Lower leg skin (tissue), 3 donors: ENCODE measurements around the gene PRAMEF9.
"Not testable (repeated sequence)": the region's sequence is repeated elsewhere in the genome, so short reads cannot be mapped to it uniquely, and the experiment has no call there.

Experiments used
- CTCF ChIP-seq, 3 donors: fragments of 450-650 bp; IDR thresholded peaks; one replicate each; pipeline ENCODE4 v1.5.1; 2016; ENCODE audit warnings: antibody characterized with exemption in 3 of 3, mild to moderate bottlenecking in 3 of 3, moderate library complexity in 2 of 3
- POLR2A ChIP-seq, 2 donors: fragments of 450-650 bp; IDR thresholded peaks; one replicate each; pipeline ENCODE4 v1.6.1; 2016 to 2017; ENCODE audit warnings: antibody characterized with exemption in 2 of 2, mild to moderate bottlenecking in 1 of 2, moderate library complexity in 1 of 2

- not testable (repeated sequence) for TF ChIP-seq POLR2A, CTCF (IDR thresholded peaks at IDR 0.05)
These were observed 6.1 kb upstream of the PRAMEF9 start, which contains the start of gene HNRNPCL4 for GRCh38 chr1:13165531-13165930.
